ENCODE results near the gene COL27A1. TPM values are rescaled to one million over a fixed set of nuclear protein-coding genes. Genes with fewer than 3 reads are reported as not detected.
A peak's percentile ranks its signal among the peaks of the same experiment; 100 is the strongest.

The COL27A1 gene
- total RNA-seq, 2 donors from 2014 or later: 1.3 to 2.4 TPM

GRCh38 chr9:114276908-114277821 lies 121.8 kb downstream of the COL27A1 start:
- no peak for DNase-seq
- no peak for ATAC-seq (replicated peaks in 1 of 2)

GRCh38 chr9:114278356-114278755 lies 123.0 kb downstream of the COL27A1 start:
- H3K27ac Mint-ChIP-seq: no peak overlapping the region
- DNase-seq (no peak), ATAC-seq (replicated peaks in 1 of 2) (no peak)
- H3K9me3 Mint-ChIP-seq: peaks cover 4 to 6% of the 10 kb centered on the region in 2 donors
- no peak overlapping the region for H3K4me3 Mint-ChIP-seq
- peaks cover 9% of the 10 kb centered on the region for H3K4me1 Mint-ChIP-seq (ENCODE audit: low read depth)
- no peaks in the 10 kb centered on the region for H3K36me3 Mint-ChIP-seq (ENCODE audit: insufficient read depth in 2 of 2)
- H3K27me3 Mint-ChIP-seq (ENCODE audit: low read depth): no peaks in the 10 kb centered on the region

More at GRCh38 chr9:114276908-114277821, 121.8 kb downstream of the COL27A1 start:
- H3K9me3 Mint-ChIP-seq: peaks cover 4 to 6% of the 10 kb centered on the region in 2 donors
- no peaks in the 10 kb centered on the region for H3K36me3 Mint-ChIP-seq (ENCODE audit: insufficient read depth in 2 of 2)
- no peak overlapping the region for H3K4me3 Mint-ChIP-seq
- no peaks in the 10 kb centered on the region for H3K4me1 Mint-ChIP-seq (ENCODE audit: low read depth)
- no peak overlapping the region for H3K27ac Mint-ChIP-seq
- no peaks in the 10 kb centered on the region for H3K27me3 Mint-ChIP-seq (ENCODE audit: low read depth)

DNA sequence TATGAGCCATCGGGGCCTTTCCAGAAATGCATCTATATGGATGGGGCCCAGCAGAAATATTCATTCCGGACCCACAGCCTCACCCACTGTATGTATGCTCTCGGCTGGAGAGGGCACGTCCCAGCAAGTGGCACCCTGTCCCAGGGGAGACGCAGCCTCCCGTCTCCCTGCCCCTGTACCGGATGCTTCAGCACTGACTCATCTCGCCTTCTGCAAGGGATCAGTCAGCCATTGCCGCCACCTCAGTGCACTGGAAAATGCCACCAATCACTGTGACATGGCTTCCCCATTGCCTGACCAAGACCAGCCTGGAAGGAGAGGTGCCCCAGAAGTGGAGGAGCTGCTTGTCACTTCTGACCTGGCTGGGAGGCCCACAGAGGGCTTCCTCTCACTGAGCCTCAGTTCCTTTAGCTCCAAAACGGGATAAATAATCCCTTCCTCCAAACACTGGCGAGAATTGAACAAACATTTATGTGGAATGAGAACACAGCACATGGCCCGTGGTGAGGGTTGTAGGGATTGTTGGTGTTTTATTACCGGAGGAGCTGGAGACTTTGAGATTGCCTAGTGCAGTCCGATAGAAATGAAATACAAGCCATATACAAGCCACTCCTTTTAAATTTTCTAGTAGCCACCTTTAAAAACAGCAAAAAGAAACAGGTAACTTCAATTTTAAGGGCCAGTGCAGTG lies 123.7 kb downstream of the COL27A1 start:
- no peaks in the 10 kb centered on the region for H3K36me3 Mint-ChIP-seq (ENCODE audit: insufficient read depth in 2 of 2)
- no peak overlapping the region for H3K4me3 Mint-ChIP-seq
- H3K27me3 Mint-ChIP-seq (ENCODE audit: low read depth): no peaks in the 10 kb centered on the region
- no peak overlapping the region for H3K27ac Mint-ChIP-seq
- H3K9me3 Mint-ChIP-seq: peaks cover 4 to 6% of the 10 kb centered on the region in 2 donors
- ATAC-seq (replicated peaks in 1 of 2) (no peak), DNase-seq (no peak)
- H3K4me1 Mint-ChIP-seq (ENCODE audit: low read depth): peaks cover 9% of the 10 kb centered on the region

DNA sequence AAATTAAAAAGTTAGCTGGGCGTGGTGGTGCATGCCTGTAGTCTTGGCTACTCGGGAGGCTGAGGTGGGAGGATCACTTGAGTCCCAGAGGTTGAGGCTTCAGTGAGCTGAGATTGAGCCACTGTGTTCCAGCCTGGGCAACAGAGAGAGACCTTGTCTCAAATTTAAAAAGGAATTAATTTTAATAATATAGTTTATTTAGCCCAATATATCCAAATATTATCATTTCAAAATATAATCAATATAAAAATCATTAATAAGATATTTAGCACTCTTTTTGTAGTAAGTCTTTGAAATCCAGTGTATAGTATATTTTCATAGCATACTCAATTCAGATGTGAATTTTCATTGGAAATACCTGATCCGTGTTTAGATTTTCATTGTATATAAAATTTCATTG lies 124.4 kb downstream of the COL27A1 start:
- no peaks in the 10 kb centered on the region for H3K36me3 Mint-ChIP-seq (ENCODE audit: insufficient read depth in 2 of 2)
- H3K9me3 Mint-ChIP-seq: peaks cover 4 to 6% of the 10 kb centered on the region in 2 donors
- H3K27me3 Mint-ChIP-seq (ENCODE audit: low read depth): no peaks in the 10 kb centered on the region
- DNase-seq: no peak
- peaks cover 9% of the 10 kb centered on the region for H3K4me1 Mint-ChIP-seq (ENCODE audit: low read depth)
- H3K27ac Mint-ChIP-seq: no peak overlapping the region
- no peak for ATAC-seq (replicated peaks in 1 of 2)
- H3K4me3 Mint-ChIP-seq: no peak overlapping the region

DNA sequence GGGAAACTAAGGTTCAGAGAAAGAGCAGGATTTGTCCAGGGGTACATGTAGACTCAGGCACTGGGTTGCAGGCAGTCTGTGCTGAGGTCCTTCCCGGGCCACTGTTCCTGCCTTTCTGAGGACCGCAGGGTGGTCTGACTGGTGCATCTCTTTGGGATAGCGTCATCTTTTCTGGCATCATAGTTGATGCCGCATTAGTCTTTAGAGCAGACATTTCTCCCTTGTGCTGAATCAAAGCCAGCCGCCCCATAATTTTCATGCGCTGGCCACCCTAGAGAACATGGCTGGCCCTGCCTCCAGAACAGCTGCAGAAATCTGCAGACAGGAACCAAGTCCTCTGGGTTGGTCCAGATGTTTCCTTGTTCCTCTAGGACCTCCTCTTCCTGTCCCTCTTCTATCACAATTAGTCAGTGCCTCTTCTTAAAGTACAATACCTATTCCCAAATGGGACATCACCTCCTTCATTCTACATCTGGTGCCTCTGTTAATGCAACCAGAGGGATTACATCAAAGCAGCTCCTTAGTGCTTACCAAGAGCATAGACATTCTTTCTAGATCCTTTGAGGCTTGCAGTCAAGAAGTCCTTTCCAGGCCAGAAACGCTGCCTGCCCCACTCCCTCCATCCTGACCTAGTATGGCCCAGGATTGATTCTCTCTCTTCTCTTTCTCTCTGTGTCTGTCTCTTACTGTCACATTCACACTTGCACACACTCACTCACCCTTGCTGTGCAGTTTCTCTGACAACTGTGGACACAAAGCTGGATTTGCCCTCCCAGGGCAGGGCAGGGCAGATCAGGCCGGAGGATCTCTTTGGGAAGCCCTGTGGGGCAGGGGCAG lies 125.5 kb downstream of the COL27A1 start:
- Mint-ChIP-seq H3K27ac (no peak overlapping the region), H3K9me3 (peaks cover 4 to 6% of the 10 kb centered on the region in 2 donors), H3K36me3 (ENCODE audit: insufficient read depth in 2 of 2) (no peaks in the 10 kb centered on the region), H3K4me1 (ENCODE audit: low read depth) (peaks cover 9% of the 10 kb centered on the region), H3K4me3 (no peak overlapping the region), H3K27me3 (ENCODE audit: low read depth) (no peaks in the 10 kb centered on the region)
- ATAC-seq (replicated peaks in 1 of 2) (no peak), DNase-seq (no peak)

DNA sequence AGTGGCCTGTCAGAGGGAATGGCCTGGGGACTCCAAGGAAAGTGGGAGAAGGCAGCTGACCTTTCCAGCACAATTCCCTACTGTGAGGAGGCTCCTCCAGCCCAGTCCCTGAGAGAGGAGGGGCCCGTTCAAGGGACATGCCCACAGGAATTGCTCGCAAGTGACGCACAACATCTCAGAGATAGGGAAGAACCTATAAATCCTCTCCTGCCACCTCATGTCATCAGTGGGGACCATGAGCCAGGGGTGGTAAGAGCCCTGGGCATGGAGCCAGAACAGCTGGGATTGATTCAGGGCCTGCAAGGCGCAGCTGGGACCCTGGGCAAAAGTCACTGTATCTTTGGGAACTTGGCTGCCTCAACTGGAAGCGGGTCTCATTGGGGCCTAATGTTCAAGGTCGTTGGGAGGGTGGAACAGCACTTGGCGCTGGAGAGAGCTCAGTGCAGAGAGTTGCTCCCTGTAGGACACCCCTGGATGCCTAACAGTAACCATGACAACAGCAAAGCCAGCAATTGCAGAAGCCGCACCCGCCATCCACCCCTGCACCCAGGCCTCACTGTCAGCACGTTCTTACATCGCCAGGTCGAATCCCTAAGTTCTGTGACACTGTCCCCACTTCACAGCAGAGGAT lies 126.3 kb downstream of the COL27A1 start:
- Mint-ChIP-seq H3K27me3 (ENCODE audit: low read depth) (no peaks in the 10 kb centered on the region), H3K27ac (no peak overlapping the region), H3K4me3 (no peak overlapping the region), H3K9me3 (peaks cover 4 to 6% of the 10 kb centered on the region in 2 donors), H3K36me3 (ENCODE audit: insufficient read depth in 2 of 2) (no peaks in the 10 kb centered on the region), H3K4me1 (ENCODE audit: low read depth) (peaks cover 9% of the 10 kb centered on the region)
- DNase-seq (no peak), ATAC-seq (replicated peaks in 1 of 2) (no peak)

GRCh38 chr9:114282104-114282485 lies 126.8 kb downstream of the COL27A1 start:
- Mint-ChIP-seq H3K9me3 (peaks cover 4 to 6% of the 10 kb centered on the region in 2 donors), H3K4me3 (no peak overlapping the region), H3K27me3 (ENCODE audit: low read depth) (no peaks in the 10 kb centered on the region), H3K36me3 (ENCODE audit: insufficient read depth in 2 of 2) (no peaks in the 10 kb centered on the region), H3K27ac (no peak overlapping the region), H3K4me1 (ENCODE audit: low read depth) (peaks cover 9% of the 10 kb centered on the region)
- no peak for ATAC-seq (replicated peaks in 1 of 2)
- no peak for DNase-seq

- ATAC-seq (replicated peaks in 1 of 2) (peak; percentile 20 to 29), DNase-seq (no peak)
- Mint-ChIP-seq H3K4me1 (ENCODE audit: low read depth) (peaks cover 9% of the 10 kb centered on the region), H3K9me3 (peaks cover 4 to 6% of the 10 kb centered on the region in 2 donors), H3K27me3 (ENCODE audit: low read depth) (no peaks in the 10 kb centered on the region), H3K27ac (no peak overlapping the region), H3K36me3 (ENCODE audit: insufficient read depth in 2 of 2) (no peaks in the 10 kb centered on the region), H3K4me3 (peak overlapping the region in 1 of 2 donors; percentile 15)
Measured at GRCh38 chr9:114282507-114282906, 127.2 kb downstream of the COL27A1 start.

DNA sequence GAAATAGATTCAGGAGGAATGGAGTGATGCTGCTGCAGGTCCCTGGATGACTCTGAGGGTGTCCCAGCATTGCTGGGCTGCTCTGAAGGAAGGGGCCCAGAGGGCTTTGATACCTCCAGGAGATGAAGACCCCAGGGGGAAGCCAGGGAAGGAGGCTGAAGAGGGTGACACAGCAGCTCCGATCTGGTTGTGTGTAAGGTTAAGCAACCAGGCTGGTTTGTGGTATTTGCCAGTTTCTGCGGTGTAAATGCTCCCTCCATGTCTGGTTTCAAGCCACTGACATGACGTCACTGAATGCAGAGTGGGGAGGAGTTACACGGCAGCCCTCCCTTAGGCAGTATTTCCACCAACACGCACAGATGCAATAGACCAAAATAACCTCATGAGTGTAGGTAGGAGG lies 127.6 kb downstream of the COL27A1 start:
- Mint-ChIP-seq H3K4me3 (peak overlapping the region in 1 of 2 donors; percentile 15), H3K9me3 (peaks cover 4 to 5% of the 10 kb centered on the region in 2 donors), H3K27ac (no peak overlapping the region), H3K4me1 (ENCODE audit: low read depth) (peaks cover 9% of the 10 kb centered on the region), H3K36me3 (ENCODE audit: insufficient read depth in 2 of 2) (no peaks in the 10 kb centered on the region), H3K27me3 (ENCODE audit: low read depth) (no peaks in the 10 kb centered on the region)
- DNase-seq (peak; percentile 48 to 54), ATAC-seq (replicated peaks in 1 of 2) (peak; percentile 78 to 91)

GRCh38 chr9:114283551-114284111 lies 128.3 kb downstream of the COL27A1 start:
- ATAC-seq (replicated peaks in 1 of 2): no peak
- Mint-ChIP-seq H3K4me1 (ENCODE audit: low read depth) (peaks cover 9% of the 10 kb centered on the region), H3K9me3 (no peaks in the 10 kb centered on the region), H3K36me3 (ENCODE audit: insufficient read depth in 2 of 2) (no peaks in the 10 kb centered on the region), H3K27me3 (ENCODE audit: low read depth) (no peaks in the 10 kb centered on the region), H3K27ac (no peak overlapping the region), H3K4me3 (no peak overlapping the region)
- no peak for DNase-seq

DNA sequence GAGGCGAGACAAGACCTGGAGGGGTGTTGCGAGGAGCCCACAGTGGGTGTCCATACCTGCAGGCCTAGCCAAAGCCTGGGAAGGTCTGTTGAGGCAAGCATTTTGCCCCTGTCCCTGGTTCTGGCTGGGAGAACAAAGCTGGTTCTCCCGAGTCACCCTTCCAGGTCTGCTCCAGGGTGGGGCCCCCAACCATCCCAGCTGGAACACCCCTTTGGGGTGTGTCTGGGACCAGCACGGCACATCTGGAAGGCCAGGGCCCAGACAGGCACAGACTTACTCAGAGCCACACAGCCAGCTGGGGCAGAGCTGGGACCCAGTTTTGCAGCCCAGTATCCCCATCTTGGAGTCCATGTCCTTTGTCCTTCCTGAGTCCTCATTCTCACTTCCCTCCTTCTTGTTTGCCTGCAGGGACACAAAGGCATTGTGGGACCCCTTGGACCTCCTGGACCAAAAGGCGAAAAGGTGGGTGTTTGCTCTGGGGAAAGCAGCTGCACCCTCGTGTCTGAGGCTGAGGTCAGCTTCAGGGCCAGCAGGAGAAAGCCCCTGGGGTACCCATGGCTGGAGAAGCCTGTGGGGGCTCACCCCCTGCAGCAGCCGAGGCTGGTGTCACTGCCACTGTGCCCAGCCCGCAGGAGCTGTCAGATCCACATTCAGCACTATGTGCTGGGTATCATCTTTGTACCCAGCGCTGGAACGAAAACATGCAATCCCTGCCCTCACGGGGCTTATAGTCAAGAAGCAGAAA lies 129.2 kb downstream of the COL27A1 start:
- no peak overlapping the region for H3K27ac Mint-ChIP-seq
- no peaks in the 10 kb centered on the region for H3K27me3 Mint-ChIP-seq (ENCODE audit: low read depth)
- no peak overlapping the region for H3K4me3 Mint-ChIP-seq
- H3K4me1 Mint-ChIP-seq (ENCODE audit: low read depth): peaks cover 9% of the 10 kb centered on the region
- H3K9me3 Mint-ChIP-seq: no peaks in the 10 kb centered on the region
- ATAC-seq (replicated peaks in 1 of 2) (no peak), DNase-seq (no peak)
- no peaks in the 10 kb centered on the region for H3K36me3 Mint-ChIP-seq (ENCODE audit: insufficient read depth in 2 of 2)

All from activated T-cell treated with anti-CD3 and anti-CD28 coated beads, Interleukin-2, amount 50 U/mL, for 72 hours (primary cell).